Gastrocnemius medialis (tissue), 4 donors: Measurements from ENCODE around the gene LILRA5.

Experiments used
- CTCF ChIP-seq, 5 experiments: fragments of 450-650 bp in 3 of 5; fragments of 200-600 bp in 2 of 5; sonication (generic) in 2 of 5; IDR thresholded peaks in 4 of 5; conservative IDR thresholded peaks in 1 of 5; 1 replicate in 4 of 5; 2 replicates in 1 of 5; pipeline ENCODE4 v1.5.1; 2016 to 2019; ENCODE audit warnings: antibody characterized with exemption in 5 of 5, mild to moderate bottlenecking in 3 of 5, moderate library complexity in 3 of 5
- POLR2A ChIP-seq, 2 donors: fragments of 450-650 bp; IDR thresholded peaks; one replicate each; pipeline ENCODE4 v1.6.1; 2017; ENCODE audit warnings: antibody characterized with exemption in 2 of 2, mild to moderate bottlenecking in 2 of 2, moderate library complexity in 2 of 2

DNA sequence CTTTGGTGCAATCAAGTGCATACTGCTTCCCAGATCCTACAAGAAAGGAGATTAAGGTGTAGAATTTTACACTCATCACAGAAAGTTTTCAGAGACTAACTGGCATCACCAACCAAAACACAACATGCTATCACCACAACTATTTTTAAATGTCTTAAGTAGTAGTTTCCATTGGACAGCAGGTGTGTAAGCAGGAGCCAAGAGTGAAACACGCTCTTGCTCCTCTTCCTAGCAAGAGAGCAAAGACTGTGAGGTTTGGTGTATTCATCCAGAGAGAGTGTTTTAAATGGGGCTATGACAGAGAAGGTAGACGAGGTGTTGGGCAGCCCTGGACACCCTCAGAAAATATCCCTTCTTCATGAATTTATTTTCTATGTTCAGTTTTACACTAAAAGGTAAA is 38.5 kb upstream of the LILRA5 start:
- TF ChIP-seq CTCF (IDR thresholded peaks at IDR 0.05 in 4 of 5, conservative IDR thresholded peaks at IDR 0.05 in 1 of 5) = no peak
- TF ChIP-seq POLR2A (IDR thresholded peaks at IDR 0.05) = no peak
